A549 (cell line): Measurements from ENCODE around the gene RNF4. TPM values are rescaled to one million over a fixed set of nuclear protein-coding genes. Genes with fewer than 3 reads are reported as not detected.

Experiments used
- ATAC-seq, 2 experiments: fragments of 200-7000 bp in 1 of 2; fragments of >200 bp in 1 of 2; cut with Nextera tagmentation in 1 of 2; cut with Tn5 transposase in 1 of 2; 3 replicates each; pipeline versions ENCODE4 v1.8.0 to v1.9.1; 2018 to 2020; ENCODE audit warnings: mild to moderate bottlenecking in 1 of 2, moderate library complexity in 1 of 2
- CTCF ChIA-PET: fragments of 300-600 bp; sonication (Branson Sonifier 250); formaldehyde crosslinking; extraction: SDS; loops from one replicate; lab custom pipeline; 2021; ENCODE audit warnings: antibody characterized with exemption, inconsistent platforms; lab: Yijun Ruan, JAX
- POLR2A ChIA-PET: fragments of 350-600 bp; formaldehyde crosslinking; extraction: SDS; loops from one replicate; lab custom pipeline; 2021; ENCODE audit warnings: antibody characterized with exemption, inconsistent platforms; lab: Yijun Ruan, JAX
- DNase-seq, 2 experiments: peaks; one replicate each; pipeline versions ENCODE4 v3.0.0 to v3.0.0-alpha.2; 2011 to 2016; ENCODE audit warnings: low read depth in 1 of 2, low spot score in 1 of 2
- FAIRE-seq: peaks from 2 replicates; lab custom pipeline; 2011; peaks lifted over from hg19 to GRCh38; lab: Jason Lieb, UNC
- H3K27ac ChIP-seq, 2 experiments: fragments of >200 bp; sonication (Bioruptor Twin); formaldehyde crosslinking; 3 replicates each; pipeline ENCODE4 v1.5.1; 2016 to 2017
- H3K4me1 ChIP-seq: fragments of >200 bp; sonication (Bioruptor Twin); formaldehyde crosslinking; 3 replicates; pipeline ENCODE4 v1.6.1; 2016
- H3K4me2 ChIP-seq: fragments of >200 bp; sonication (Bioruptor Twin); formaldehyde crosslinking; 3 replicates; pipeline ENCODE4 v1.6.1; 2016
- H3K4me3 ChIP-seq: fragments of >200 bp; sonication (Bioruptor Twin); formaldehyde crosslinking; 3 replicates; pipeline ENCODE4 v1.5.1; 2016
- H3K9me3 ChIP-seq: fragments of >200 bp; sonication (Bioruptor Twin); formaldehyde crosslinking; 3 replicates; pipeline ENCODE4 v1.6.1; 2016
- CBX2 ChIP-seq: fragments of 200-600 bp; sonication (generic); IDR thresholded peaks from 2 replicates; pipeline ENCODE4 v1.6.1; 2016; ENCODE audit warnings: low read depth, mild to moderate bottlenecking, borderline replicate concordance
- CBX8 ChIP-seq: fragments of 200-600 bp; sonication (generic); IDR thresholded peaks from 2 replicates; pipeline ENCODE4 v1.6.1; 2016
- CEBPB ChIP-seq, 2 experiments: fragments of >200 bp in 1 of 2; sonication (Bioruptor Twin) in 1 of 2; formaldehyde crosslinking in 1 of 2; IDR thresholded peaks; 2 replicates each; pipeline ENCODE4 v1.6.1; 2012 to 2016
- CHD2 ChIP-seq: fragments of 150-350 bp; IDR thresholded peaks from 2 replicates; pipeline ENCODE4 v1.6.1; 2014; ENCODE audit warnings: low read length; ENCODE audit not compliant: partially characterized antibody
- EHMT2 ChIP-seq: fragments of 200-600 bp; sonication (generic); IDR thresholded peaks from 2 replicates; pipeline ENCODE4 v1.6.1; 2016; ENCODE audit warnings: antibody characterized with exemption, low read depth, mild to moderate bottlenecking, moderate library complexity
- ESRRA ChIP-seq: fragments of 150-350 bp; IDR thresholded peaks from 2 replicates; pipeline ENCODE4 v1.6.1; 2014; ENCODE audit warnings: mild to moderate bottlenecking, low read length, borderline replicate concordance
- FOSB ChIP-seq: fragments of 250-450 bp; sonication (Bioruptor Pico); IDR thresholded peaks from 2 replicates; pipeline ENCODE4 v1.5.0; 2020; ENCODE audit warnings: mild to moderate bottlenecking, moderate library complexity
- HDAC2 ChIP-seq: fragments of 200-600 bp; sonication (generic); IDR thresholded peaks from 2 replicates; pipeline ENCODE4 v1.6.1; 2016
- HEYL ChIP-seq: fragments of 250-450 bp; sonication (Bioruptor Pico); IDR thresholded peaks from 2 replicates; pipeline ENCODE4 v1.8.0; 2021; ENCODE audit warnings: mild to moderate bottlenecking, moderate library complexity
- HOXB5 ChIP-seq: fragments of 250-450 bp; sonication (Bioruptor Pico); IDR thresholded peaks from 2 replicates; pipeline ENCODE4 v1.5.0; 2020; ENCODE audit warnings: mild to moderate bottlenecking, moderate library complexity
- KDM5A ChIP-seq: fragments of 200-600 bp; sonication (generic); IDR thresholded peaks from 2 replicates; pipeline ENCODE4 v1.6.1; 2016; ENCODE audit warnings: antibody characterized with exemption, mild to moderate bottlenecking
- NFE2L2 ChIP-seq: fragments of 150-350 bp; conservative IDR thresholded peaks from 2 replicates; pipeline ENCODE4 v1.6.1; 2014; ENCODE audit warnings: low read length
- NPAS2 ChIP-seq: fragments of 250-450 bp; sonication (Bioruptor Pico); IDR thresholded peaks from 2 replicates; pipeline ENCODE4 v1.8.0; 2022; ENCODE audit warnings: mild to moderate bottlenecking, moderate library complexity, borderline replicate concordance
- POLR2A ChIP-seq: IDR thresholded peaks from 2 replicates; pipeline ENCODE4 v1.6.1; 2012; ENCODE audit warnings: mild to moderate bottlenecking, low read length
- RAD21 ChIP-seq, 2 experiments: fragments of >200 bp in 1 of 2; sonication (Bioruptor Twin) in 1 of 2; formaldehyde crosslinking in 1 of 2; IDR thresholded peaks in 1 of 2; conservative IDR thresholded peaks in 1 of 2; 2 replicates in 1 of 2; 3 replicates in 1 of 2; pipeline ENCODE4 v1.6.1; 2012 to 2018; ENCODE audit warnings: inconsistent platforms in 1 of 2
- RARB ChIP-seq: fragments of 250-450 bp; sonication (Bioruptor Pico); IDR thresholded peaks from 2 replicates; pipeline ENCODE4 v1.8.0; 2021; ENCODE audit warnings: mild to moderate bottlenecking, moderate library complexity
- RFX5 ChIP-seq: fragments of 450-650 bp; IDR thresholded peaks from 2 replicates; pipeline ENCODE4 v1.7.1; 2014; ENCODE audit warnings: antibody characterized with exemption, mild to moderate bottlenecking, moderate library complexity
- SMC3 ChIP-seq: fragments of >200 bp; sonication (Bioruptor Twin); formaldehyde crosslinking; IDR thresholded peaks from 3 replicates; pipeline ENCODE4 v1.6.1; 2018; ENCODE audit warnings: inconsistent platforms
- TFCP2L1 ChIP-seq: fragments of 250-450 bp; sonication (Bioruptor Pico); IDR thresholded peaks from 2 replicates; pipeline ENCODE4 v1.5.0; 2021; ENCODE audit warnings: mild to moderate bottlenecking
- ZNF302 ChIP-seq: fragments of 250-450 bp; sonication (Bioruptor Pico); IDR thresholded peaks from 2 replicates; pipeline ENCODE4 v1.9.0; 2021; ENCODE audit warnings: inconsistent platforms, mild to moderate bottlenecking, moderate library complexity
- WGBS: methylation state at CpG from one replicate; pipeline ENCODE4 v1.1.6; 2017; ENCODE audit errors: missing lambda C conversion rate; 5-methylcytosine and 5-hydroxymethylcytosine counted together
- polyA plus RNA-seq, 4 experiments: library from polyadenylated mRNA; depleted of rRNA in 3 of 4; stranded (reverse); fragments of >200 nt; fragmentation: RNase III in 1 of 4; extraction: RNeasy Plus Mini Kit Qiagen cat#74134 plus additional on column Dnase treatment in 1 of 4; gene quantifications; 2 replicates in 3 of 4; 3 replicates in 1 of 4; pipeline ENCODE4 v1.2.3, GENCODE V29; 2011 to 2017
- TF ChIP-seq, protein P1 (sequence below): fragments of 250-450 bp; sonication (Bioruptor Pico); IDR thresholded peaks from 2 replicates; pipeline ENCODE4 v1.5.0; 2021; ENCODE audit warnings: mild to moderate bottlenecking, moderate library complexity, borderline replicate concordance
- TF ChIP-seq, protein P2 (sequence below): IDR thresholded peaks from 2 replicates; pipeline ENCODE4 v1.6.1; 2012
- TF ChIP-seq, protein P3 (sequence below): fragments of 200-600 bp; sonication (generic); IDR thresholded peaks from 2 replicates; pipeline ENCODE4 v1.6.1; 2016; ENCODE audit warnings: antibody characterized with exemption, mild to moderate bottlenecking, moderate library complexity
- TF ChIP-seq, protein P4 (sequence below): fragments of >200 bp; sonication (Bioruptor Twin); formaldehyde crosslinking; IDR thresholded peaks from 3 replicates; pipeline ENCODE4 v1.6.1; 2016

RNF4 gene
- polyA plus RNA-seq, 2 of the 4 experiments (the other 2 are of a cell fraction): 65.8 to 93.5 TPM

DNA sequence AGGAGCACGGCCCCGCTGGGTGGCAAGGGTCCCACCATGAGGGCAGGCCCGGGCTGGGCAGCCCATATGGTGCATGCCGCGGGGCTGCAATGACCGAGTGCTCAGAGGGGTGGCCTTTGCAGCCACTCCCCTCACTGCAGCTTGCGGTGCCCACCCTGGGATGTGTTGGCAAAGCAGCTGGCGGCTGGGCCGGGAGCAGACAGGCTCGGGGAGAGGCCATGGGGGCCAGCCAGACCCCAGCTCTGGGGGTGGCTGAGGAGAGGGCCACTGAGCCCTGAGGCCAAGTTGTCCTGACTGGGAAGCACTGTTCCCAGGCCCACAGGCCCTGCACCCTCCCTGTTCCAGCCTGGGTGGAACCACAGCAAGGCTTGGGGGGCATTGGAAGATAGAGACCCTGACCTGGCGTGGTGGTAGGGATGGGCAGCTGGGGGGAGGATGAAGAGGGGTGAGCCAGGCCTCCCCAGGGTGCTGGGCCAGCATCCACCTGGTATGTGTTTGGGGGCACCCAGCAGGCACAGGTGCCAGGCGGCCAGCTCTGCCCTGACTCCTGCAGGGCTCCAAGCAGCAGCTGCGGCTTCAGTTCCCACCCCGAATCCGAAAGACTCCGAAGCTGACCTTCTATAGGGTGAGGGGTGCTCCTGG lies 18.4 kb upstream of the RNF4 start (continued):
- TF ChIP-seq, protein P1, sequence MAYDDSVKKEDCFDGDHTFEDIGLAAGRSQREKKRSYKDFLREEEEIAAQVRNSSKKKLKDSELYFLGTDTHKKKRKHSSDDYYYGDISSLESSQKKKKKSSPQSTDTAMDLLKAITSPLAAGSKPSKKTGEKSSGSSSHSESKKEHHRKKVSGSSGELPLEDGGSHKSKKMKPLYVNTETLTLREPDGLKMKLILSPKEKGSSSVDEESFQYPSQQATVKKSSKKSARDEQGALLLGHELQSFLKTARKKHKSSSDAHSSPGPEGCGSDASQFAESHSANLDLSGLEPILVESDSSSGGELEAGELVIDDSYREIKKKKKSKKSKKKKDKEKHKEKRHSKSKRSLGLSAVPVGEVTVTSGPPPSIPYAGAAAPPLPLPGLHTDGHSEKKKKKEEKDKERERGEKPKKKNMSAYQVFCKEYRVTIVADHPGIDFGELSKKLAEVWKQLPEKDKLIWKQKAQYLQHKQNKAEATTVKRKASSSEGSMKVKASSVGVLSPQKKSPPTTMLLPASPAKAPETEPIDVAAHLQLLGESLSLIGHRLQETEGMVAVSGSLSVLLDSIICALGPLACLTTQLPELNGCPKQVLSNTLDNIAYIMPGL (CRISPR knock-in tag): no peak
- TF ChIP-seq ESRRA: no peak
- TF ChIP-seq FOSB (CRISPR knock-in tag): no peak
- TF ChIP-seq NFE2L2: no peak

DNA sequence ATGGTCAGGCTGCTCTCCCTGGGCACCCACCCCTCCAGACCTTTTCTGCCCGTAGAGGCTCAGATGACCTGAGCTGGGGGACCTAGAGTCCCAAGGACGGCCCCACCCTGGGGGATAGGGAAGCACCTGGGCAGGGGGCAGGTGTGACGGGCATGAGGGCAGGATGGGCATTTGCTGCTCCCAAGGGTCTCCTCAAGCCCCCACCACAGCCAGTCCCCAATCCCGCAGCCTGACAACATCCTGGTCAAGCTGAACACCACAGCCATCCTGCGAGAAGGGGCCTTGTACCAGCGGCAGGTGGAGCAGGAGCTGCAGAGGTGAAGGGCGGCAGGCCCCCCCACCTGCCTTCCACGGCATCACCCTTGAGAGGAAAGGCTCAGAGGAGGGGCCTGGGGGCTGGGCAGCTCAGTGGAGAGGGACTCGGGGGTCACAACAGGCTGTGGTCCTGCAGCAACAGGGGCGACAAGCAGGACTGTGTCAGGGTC lies 17.8 kb upstream of the RNF4 start:
- FAIRE-seq (no peak), DNase-seq (no peak), ATAC-seq (no peak)
- H3K9me3 ChIP-seq: no peaks in the 10 kb centered on the region
- no peak overlapping the region for H3K4me2 ChIP-seq
- TF ChIP-seq TFCP2L1 (CRISPR knock-in tag): no peak
- no peak for TF ChIP-seq RFX5
- TF ChIP-seq HOXB5 (CRISPR knock-in tag): no peak
- TF ChIP-seq HDAC2: no peak
- TF ChIP-seq, protein P2, sequence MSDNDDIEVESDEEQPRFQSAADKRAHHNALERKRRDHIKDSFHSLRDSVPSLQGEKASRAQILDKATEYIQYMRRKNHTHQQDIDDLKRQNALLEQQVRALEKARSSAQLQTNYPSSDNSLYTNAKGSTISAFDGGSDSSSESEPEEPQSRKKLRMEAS: no peak
- TF ChIP-seq SMC3: no peak
- WGBS: 63% methylated on average over 4 of the region's 10 CpGs
- ChIA-PET POLR2A (no interaction called here), CTCF (interaction anchor here (1.0 to 2.9 kb wide), 3 partner anchors 9 to 15 kb away, joined by 3 to 10 read pairs (median 5); no protein-coding TSS in a partner anchor)
- no peak overlapping the region for H3K4me3 ChIP-seq
- H3K4me1 ChIP-seq: no peaks in the 10 kb centered on the region
- H3K27ac ChIP-seq: no peak overlapping the region

DNA sequence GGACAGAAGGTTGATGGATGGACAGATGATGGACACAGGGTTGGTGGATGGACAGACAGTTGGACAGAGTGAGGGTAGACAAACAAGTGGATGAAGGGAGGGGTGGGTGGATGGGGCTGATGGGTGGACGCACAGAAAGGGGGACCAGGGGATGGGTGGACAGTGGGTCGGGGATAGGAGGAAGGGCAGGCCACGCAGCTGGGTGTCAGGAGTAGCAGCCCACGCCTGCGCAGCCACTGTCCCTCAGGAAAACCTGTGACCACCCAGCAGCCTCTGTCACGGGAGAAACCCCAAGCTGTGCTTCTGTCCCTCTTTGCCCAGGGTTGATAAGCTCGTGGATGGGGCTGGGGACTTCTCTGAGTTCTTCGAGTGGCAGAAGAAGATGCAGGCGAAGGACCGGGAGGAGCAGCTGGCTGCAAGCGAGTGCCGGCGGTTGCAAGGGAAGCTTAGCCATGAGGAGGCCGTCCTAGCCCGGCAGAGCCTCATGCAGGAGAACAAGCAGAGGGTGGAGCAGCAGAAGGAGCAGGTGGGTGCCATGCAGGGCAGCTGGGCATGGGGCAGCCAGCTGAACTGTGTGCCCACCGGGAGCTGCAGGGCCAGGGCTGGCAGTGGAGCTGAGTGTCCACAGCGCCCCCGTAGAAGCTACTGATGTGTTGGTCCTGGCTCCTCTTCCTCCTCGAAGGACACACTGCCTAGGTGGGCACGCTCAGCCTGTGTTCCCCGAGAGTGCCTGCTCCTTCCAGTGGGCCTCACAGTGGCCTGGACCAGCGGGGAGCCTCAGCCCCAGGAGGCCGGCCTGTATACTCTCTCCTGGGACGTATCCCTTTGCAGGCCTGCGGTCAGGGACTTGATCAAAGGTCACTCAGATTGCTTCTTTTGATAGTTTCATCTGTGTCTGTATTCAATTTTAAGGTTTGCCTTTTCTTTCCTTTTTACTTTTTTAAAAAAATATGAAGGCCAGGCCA lies 16.8 kb upstream of the RNF4 start:
- POLR2A ChIA-PET: no interaction called here
- WGBS: 71% methylated on average over 20 of the region's 25 CpGs
- no peak overlapping the region for H3K27ac ChIP-seq
- TF ChIP-seq POLR2A (no peak), CBX2 (no peak), CBX8 (no peak), FOSB (CRISPR knock-in tag) (no peak), SMC3 (no peak), EHMT2 (no peak), CHD2 (no peak), KDM5A (no peak), NPAS2 (CRISPR knock-in tag) (no peak), CEBPB (IDR thresholded peaks at IDR 0.05) (no peak), RARB (CRISPR knock-in tag) (no peak), HEYL (no peak), ZNF302 (CRISPR knock-in tag) (no peak), RAD21 (conservative IDR thresholded peaks at IDR 0.05 in 1 of 2, IDR thresholded peaks at IDR 0.05 in 1 of 2) (no peak)
- TF ChIP-seq, protein P3, sequence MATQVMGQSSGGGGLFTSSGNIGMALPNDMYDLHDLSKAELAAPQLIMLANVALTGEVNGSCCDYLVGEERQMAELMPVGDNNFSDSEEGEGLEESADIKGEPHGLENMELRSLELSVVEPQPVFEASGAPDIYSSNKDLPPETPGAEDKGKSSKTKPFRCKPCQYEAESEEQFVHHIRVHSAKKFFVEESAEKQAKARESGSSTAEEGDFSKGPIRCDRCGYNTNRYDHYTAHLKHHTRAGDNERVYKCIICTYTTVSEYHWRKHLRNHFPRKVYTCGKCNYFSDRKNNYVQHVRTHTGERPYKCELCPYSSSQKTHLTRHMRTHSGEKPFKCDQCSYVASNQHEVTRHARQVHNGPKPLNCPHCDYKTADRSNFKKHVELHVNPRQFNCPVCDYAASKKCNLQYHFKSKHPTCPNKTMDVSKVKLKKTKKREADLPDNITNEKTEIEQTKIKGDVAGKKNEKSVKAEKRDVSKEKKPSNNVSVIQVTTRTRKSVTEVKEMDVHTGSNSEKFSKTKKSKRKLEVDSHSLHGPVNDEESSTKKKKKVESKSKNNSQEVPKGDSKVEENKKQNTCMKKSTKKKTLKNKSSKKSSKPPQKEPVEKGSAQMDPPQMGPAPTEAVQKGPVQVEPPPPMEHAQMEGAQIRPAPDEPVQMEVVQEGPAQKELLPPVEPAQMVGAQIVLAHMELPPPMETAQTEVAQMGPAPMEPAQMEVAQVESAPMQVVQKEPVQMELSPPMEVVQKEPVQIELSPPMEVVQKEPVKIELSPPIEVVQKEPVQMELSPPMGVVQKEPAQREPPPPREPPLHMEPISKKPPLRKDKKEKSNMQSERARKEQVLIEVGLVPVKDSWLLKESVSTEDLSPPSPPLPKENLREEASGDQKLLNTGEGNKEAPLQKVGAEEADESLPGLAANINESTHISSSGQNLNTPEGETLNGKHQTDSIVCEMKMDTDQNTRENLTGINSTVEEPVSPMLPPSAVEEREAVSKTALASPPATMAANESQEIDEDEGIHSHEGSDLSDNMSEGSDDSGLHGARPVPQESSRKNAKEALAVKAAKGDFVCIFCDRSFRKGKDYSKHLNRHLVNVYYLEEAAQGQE: no peak
- TF ChIP-seq, protein P4, sequence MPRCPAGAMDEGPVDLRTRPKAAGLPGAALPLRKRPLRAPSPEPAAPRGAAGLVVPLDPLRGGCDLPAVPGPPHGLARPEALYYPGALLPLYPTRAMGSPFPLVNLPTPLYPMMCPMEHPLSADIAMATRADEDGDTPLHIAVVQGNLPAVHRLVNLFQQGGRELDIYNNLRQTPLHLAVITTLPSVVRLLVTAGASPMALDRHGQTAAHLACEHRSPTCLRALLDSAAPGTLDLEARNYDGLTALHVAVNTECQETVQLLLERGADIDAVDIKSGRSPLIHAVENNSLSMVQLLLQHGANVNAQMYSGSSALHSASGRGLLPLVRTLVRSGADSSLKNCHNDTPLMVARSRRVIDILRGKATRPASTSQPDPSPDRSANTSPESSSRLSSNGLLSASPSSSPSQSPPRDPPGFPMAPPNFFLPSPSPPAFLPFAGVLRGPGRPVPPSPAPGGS: no peak
- TF ChIP-seq, protein P2: no peak
- TF ChIP-seq, all 56 proteins: peak for 0
- DNase-seq (no peak), FAIRE-seq (no peak), ATAC-seq (peak; percentile 19; a peak in 3 of 6 replicates)
- Histone ChIP-seq H3K4me2 (no peak overlapping the region), H3K4me1 (no peaks in the 10 kb centered on the region), H3K4me3 (no peak overlapping the region), H3K9me3 (no peaks in the 10 kb centered on the region)
- CTCF ChIA-PET: interaction anchor here (1.0 to 2.9 kb wide), 3 partner anchors 8 to 16 kb away, joined by 3 to 10 read pairs (median 5); no protein-coding TSS in a partner anchor
